Inflammatory macrophage (primary cell): ENCODE data around the gene CACNA2D2.

Experiments
- DNase-seq, 2 donors: peaks; one replicate each; pipeline ENCODE4 v3.0.0-alpha.2; 2020 to 2022

The CACNA2D2 gene

DNA sequence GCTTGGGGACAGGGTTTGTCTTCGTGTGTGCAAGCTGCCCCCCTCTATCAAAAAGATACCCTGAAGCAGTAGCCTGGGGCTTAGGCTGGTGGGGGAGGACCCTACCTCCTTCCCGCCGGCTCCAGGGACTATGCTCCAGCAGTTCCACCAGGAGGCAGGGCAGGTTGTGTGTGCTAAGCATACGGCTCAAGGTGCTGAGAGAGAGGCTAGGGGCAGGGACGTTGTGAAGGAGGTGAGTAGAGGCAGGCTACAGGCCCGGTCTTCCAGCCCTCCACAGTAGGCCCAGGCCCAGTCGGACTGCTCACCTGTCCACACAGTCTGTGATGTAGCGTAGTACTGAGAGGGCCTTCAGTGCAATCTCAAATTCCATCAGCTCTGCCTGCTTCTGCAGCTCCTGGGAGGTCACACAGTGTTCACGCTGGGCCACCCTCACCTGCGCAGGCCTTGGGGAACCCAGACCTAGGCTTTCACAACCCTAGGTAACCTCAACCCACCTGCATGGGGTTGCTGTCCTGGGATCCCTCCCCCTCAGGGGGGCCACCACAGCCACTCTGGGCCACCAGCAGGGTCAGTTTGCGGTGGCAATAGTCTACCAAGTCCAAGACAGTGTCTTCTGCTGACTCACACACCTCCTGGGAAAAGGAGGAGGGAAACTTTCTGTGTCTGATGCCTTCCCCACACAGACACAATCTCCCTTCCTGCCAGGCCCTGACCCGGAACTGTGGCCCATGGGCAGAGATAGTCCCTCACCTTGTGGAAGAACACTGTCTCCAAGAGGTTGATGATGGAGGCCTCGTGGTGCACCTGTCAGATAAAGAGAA is 160.4 kb downstream of the CACNA2D2 start:
- no peak for DNase-seq

DNA sequence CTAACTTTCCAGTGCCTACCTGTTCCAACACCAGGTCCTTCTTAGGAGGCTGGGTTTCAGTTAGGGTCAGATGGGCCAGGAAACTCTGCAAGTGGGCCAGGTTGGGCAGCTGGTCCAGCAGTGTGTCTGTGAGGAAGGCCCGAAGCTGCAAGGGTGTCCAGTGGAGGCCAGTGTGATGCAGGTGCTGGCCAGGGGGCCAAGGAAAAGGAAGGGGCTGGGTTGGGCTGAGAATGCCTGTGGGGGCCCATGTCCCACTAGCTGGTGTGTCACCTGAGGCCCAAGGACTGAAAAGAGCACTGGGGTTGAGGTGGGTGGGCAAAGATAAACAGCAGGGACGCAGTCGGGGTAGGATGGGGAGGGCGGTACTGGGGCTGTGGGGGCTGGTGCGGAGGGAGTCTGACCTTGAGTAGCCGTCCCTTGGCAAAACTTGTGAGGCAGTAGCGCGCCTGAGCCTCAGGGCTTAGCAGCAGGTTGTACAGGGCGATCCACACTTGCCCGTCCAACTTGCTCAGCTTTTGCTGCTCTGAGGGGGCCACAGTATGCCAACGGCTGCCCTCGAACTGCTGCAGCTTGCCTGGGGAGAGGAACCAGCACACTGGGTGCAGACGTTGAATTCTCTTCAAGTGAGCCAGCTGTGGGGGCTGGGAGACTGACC is 161.3 kb downstream of the CACNA2D2 start:
- no peak for DNase-seq

DNA sequence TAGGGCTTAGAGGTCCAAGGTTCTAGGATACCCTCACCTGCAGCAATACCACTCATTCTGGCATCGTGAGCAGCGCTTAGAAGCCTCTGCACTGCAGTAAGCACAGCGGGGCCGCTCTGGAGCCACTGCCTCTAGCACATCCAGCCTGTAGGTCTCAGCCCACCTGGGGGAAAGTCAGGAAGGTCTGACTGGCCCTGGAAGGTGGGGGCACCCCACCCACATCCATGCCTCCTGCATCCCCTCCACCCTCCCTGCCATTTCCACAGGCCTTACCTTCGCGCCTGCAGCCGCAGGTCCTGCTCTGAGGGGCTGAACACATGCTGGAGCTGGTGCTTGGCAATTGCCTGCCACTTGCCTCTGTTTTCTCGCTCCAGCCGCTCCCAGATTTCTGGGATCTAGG is 161.9 kb downstream of the CACNA2D2 start:
- no peak for DNase-seq

DNA sequence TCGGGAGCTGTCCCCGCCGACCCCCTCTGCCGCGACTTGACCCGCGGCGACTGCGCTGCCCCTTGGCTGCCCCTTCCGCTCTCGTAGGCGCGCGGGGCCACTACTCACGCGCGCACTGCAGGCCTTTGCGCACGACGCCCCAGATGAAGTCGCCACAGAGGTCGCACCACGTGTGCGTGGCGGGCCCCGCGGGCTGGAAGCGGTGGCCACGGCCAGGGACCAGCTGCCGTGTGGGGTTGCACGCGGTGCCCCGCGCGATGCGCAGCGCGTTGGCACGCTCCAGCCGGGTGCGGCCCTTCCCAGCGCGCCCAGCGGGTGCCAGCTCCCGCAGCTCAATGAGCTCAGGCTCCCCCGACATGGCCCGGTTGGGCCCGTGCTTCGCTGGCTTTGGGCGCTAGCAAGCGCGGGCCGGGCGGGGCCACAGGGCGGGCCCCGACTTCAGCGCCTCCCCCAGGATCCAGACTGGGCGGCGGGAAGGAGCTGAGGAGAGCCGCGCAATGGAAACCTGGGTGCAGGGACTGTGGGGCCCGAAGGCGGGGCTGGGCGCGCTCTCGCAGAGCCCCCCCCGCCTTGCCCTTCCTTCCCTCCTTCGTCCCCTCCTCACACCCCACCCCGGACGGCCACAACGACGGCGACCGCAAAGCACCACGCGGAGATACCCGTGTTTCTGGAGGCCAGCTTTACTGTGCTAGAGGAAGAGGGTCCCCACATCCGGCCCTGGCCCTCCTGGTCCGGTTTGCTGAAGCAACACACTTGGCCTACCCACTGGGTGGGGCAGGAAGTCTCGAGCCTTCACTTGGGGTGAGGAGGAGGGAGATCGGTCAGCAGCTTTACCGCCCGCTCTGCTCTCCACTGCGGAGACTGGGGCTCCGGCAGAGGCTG is 162.7 kb downstream of the CACNA2D2 start, which contains the start of gene RASSF1:
Gene RASSF1 (minus strand): TSS at position 389 of the 882 bp plus-strand sequence. CDS start 31 bp downstream, at position 358.
- peak; percentile 85 to 87 for DNase-seq

DNA sequence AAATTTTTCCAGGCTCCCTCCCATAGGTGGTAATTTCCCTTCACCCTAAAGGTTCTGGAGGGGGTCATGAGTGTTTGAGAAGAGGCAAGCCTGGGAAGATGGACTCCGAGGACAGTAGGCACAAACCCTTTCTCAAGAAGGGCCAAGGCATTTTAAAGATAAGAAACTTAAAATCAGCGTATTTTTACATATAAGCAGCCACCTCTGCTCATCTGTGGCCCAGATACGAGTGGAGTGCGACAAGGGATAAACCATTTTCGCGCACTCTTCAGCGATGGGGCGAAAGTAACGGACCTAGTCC is 163.3 kb downstream of the CACNA2D2 start:
- no peak for DNase-seq

DNA sequence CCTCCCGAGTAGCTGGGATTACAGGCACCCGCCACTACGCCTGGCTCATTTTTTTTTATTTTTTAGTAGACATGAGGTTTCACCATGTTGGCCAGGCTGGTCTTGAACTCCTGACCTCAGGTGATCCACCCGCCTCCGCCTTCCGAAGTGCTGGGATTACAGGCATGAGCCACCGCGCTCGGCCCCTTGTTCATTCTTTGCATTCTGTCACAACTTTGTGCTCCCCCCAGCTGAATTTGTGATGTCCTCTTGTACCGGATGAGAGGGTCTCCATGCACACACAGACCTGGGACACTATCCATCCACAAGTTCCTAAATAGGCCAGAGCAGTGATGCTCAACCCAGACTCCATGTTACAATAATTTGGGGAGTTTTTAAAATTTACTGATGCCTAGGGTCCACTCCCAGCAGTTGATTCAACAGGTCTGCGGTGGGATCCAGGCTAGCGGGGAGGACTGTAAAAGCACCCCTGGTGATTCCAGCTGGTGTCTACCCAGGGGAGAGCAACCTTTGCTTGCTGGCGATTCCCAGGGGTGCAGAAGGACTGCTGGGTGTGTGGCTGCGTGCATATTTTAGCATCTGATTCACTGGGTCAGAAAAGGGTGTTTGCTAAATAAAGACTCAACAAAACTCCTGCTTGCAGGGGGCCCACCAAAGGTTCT is 163.8 kb downstream of the CACNA2D2 start:
- no peak for DNase-seq

DNA sequence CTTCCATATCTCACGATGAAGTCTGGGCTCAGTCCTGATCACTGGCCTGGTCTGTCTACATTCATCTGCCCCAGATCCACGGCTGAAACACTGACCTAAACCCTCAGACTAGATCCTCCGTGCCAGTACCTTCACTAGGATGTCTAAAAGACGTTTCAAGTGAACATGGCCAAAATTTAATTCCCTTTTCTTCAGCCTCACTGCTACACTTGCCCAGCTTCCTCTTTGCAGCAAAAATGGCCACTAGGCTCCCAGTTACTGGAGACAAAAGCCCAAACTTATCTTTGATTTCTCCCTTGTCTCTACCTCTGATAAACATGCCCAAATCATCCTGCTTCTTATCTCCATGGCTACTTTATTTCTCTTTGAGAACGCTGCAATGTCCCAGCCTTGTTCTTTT is 164.5 kb downstream of the CACNA2D2 start:
- peak; percentile 56 to 64 for DNase-seq

DNA sequence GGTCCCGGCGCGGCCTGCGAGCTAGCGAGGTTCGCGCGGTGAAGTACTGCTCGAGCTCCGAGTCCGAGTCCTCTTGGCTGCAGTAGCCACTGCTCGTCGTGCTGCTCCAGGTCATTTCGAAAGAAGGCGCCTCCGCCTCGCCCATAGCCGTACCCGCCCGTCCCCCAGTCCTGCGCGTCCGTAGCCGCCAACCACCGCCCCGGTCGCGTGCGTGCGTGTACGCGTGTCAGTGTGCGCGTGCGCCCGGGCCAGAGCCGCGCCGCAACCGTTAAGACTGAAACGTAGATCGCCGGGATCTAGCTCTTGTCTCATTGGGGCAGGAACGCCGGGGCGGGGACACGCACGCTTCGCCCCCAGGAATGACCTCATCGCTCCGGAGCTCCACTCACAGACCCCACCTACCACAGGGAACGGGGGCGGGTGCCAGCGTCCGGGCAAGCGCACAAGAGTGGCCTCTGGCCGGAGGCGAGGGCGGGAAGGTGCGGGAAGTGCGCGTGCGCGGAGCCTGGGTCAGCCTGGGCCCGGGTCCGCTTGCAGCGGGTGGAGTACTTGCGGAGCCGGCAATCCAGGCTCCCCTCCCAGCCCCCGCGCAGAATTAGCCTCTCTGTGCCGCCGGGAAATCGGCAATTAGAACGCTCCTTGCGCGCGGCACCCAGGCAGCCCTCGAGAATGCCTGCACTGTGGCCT is 166.1 kb downstream of the CACNA2D2 start:
- peak; percentile 100 for DNase-seq

DNA sequence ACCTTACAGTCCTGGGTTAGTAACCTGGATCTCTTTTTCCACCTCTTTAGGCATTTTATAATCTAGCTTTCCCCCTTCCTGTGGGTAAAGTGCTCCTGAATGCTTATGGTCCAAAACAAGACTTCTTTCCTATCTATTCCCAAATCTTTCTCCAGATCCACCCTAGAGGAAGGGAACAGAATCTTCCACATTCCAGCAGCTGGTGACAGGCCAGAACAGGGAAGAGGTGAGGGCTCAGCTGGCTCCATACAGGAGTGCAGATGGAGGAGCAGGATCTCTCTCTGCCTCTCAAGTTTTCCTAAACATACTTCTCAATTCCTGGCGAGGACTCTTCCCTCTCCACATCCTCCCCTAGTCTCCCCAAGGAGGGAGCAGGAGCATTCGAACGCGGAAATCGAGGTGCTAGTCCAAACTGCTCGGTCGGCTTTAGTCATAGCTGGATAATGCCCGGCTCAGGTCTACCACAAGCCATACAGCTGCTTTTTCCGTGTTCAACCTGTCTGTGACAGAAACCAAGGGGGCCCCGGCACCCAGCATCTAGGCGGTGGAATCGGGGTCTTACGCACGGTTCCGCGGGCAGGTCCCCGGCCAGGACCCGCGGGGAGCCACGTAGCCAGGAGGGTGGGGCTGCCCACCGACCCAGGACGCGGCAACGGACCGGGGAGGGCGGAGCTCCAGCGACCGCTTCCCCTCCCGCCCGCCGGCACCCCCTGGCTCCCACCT is 166.8 kb downstream of the CACNA2D2 start:
- no peak for DNase-seq

DNA sequence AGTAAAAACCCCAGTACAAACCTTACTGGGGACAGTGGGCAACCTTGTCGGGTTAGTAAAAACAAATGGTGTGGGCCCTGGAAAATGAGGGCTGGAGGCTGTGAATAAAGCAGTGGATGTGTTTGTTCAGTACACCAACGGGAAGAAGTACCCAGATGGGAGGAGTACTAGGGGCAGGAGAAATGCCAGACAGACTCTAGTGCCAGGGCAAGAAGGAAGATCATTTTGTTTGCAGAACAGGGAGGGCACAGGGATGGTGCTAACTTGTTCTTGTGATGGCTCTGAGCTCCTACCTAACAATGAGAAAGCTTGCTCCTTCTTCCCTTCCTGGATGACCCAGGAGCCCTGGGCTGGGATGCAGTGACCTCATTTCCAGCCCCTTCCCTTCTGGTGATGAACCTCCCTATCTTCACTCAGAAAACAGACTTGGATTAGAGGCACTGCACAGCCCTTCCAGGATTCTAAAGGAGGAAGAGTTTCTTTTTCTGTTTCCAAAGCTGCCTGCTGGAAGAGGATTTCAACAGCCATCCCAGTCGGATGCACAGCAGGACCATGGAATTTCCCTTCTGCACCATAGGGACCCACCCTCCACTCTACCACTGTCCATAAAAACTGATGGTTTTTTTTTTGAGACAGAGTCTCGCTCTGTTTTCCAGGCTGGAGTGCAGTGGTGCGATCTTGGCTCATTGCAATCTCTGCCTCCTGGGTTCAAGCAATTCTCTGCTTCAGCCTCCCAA is 168.9 kb downstream of the CACNA2D2 start:
- no peak for DNase-seq

DNA sequence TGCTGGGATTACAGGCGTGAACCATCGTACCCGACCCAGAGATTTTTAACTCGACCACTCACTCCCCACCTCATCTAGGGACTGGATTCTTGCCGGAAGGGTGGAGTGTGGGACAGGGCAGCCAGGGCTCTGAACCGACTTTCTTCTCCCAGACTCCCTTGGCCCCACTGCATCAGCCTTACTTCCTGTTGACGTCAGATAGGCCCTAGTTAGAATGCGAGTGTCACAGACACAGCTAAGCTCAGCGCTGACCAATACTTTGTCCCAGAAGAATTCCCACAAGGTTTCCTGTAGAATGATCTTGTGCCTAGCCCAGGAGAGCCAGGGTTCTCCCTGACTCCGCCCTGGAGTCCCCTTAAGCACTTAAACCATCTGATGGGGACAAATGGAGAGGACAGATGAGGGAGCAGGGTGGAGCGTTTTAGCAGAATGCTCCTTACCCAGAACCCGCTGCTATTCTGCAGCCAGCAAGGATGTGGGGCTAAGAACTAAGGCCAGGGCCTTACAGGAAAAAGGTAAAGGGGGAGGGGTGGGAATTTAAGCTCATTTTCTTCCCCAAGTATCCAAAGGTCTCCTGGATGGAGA is 169.6 kb downstream of the CACNA2D2 start:
- no peak for DNase-seq

DNA sequence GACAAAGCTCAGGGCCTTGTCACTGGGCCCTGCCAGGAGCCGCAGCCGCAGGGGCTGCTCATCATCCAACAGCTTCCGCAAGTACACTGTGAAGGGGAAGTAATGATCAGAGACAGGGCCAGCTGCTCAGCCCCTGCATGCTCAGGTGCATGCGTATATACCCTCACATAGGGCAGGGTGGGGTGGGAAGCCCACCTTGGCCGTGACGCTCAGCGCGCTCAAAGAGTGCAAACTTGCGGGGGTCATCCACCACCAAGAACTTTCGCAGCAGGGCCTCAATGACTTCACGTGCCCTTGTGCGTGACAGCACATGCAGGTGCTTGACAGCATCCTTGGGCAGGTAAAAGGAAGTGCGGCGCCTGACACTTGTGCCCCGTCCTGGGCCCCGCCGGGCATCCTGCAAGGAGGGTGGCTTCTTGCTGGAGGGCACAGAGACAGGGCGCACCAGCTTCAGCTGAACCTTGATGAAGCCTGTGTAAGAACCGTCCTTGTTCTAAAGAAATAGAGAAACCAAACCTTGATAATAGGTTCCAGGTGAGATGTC is 172.0 kb downstream of the CACNA2D2 start:
- DNase-seq, result no peak

DNA sequence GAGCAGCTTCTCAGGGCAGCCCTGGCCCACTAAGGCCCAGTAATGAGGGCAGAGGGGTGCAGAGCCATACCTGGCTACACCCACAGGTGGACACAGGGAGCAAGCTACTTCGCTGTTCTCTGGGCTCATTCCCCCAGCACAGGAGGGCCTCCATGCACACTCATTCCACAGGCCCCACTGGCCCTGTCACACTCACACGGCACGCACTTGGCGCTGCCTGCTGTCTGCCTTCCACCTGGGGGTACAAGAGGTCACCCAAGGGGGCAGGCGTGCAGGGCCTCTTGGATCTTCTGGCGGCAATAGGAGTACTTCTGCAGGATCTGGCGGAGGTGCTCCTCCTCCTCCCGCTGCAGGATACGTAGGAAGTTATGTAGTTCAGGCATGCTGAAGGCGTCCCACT is 173.1 kb downstream of the CACNA2D2 start:
- no peak for DNase-seq

DNA sequence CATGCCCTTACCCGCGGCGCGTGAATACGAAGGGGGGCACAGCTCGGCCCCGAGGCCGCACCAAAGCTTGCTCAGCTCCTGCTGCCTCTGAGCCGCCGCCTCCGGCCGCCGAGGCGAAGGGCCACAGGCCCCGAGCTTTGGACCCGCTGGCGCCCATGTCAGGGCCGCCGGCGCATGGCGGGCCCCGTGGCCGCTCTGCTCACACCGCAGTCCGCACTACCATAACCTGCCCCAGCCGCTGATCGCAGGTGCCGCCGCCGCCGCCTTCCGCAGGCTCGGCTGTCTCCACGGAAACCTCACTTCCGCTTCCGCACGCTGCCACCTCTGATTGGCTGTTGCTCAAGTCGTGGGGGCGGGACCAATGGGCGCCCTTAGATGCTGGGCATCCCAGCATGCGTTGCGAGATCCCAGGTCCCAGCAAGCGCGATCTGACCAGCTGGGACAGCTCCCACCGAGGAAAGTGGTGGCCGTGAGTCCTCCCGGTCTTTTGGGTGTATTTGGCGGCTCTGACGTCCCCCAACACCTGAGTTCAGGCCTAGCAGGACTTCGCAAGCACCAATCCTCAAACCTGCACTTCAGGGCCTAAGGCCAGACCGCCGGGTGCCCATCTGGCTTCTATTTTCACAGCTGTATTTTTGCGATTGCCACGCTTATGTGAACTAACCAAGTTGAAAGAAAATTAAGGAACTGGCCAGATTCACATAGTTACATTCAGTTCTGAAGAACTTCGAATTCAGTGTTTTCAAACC is 175.3 kb downstream of the CACNA2D2 start, which contains the start of gene TUSC2:
Gene TUSC2 (minus strand): TSS at position 281 of the 749 bp plus-strand sequence. CDS start 124 bp downstream, at position 157.
- peak; percentile 97 to 98 for DNase-seq

DNA sequence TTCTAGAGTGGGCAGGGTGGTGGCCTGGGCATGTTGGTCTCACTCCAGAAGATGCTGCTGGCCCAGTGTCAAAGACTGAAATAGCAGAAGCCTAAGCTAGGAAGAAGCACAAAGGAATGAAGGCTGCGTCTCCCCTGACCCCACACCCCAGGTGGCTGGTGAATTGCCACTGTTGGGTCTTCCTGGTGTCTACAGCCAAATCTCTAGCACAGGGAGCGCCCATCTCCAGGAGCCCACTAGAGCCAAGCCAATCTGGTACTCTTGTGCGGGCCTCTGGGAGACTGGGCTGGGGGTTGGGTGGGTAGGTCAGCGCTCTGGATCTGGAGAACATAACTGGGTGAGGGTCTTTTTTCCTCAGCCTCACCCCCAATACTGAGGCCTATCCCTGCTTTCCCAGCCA is 176.3 kb downstream of the CACNA2D2 start:
- DNase-seq, result no peak

DNA sequence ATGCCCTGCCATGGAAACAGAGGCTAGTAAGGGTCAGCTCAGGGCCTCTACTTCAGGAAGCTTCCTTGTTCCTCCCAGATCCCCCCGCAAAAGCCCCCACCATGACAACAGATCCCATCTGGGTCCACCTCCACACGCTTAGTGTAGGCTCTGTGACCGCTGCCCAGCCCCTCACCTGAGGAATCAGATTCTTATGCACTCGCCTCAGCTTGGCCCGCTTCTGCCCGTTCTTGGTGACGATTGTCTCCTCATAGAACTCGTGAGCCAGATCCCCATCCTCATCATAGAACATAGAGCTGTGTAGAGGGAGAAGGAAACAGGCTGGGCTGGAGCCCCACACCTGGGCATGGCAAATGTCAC is 177.3 kb downstream of the CACNA2D2 start:
- DNase-seq, result no peak

DNA sequence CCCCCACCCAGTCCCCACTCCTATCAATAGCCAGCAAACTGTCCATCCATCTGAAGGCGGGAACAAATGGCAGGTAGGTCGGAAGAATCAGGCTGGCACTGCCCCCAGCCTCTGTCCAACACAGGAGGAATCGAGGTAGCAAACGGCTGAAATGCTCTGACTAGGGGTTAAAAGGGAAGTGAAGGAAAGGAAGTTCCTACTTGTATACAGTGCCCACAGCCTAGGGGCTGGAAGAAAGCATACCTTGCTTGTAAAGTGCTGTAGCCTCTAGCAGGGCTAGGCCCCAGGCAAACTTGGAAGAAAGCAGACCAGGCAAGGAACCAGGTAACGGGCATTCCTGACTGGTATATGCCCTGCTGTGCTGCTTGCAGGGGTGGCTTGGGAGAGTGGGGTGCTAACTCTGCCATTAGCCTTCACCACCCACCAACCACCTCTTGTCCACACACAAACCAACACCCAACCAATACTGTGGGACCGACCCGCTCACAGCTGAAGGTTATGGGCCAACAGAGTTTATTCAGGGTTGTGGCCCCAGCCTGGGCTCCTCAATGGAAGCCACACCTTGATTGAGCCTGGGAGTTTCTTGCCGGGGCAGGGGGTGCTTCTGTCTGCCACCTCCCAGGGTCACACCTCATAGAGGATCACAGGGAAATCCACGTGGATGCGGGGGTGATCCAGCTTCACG is 177.8 kb downstream of the CACNA2D2 start:
- no peak for DNase-seq

DNA sequence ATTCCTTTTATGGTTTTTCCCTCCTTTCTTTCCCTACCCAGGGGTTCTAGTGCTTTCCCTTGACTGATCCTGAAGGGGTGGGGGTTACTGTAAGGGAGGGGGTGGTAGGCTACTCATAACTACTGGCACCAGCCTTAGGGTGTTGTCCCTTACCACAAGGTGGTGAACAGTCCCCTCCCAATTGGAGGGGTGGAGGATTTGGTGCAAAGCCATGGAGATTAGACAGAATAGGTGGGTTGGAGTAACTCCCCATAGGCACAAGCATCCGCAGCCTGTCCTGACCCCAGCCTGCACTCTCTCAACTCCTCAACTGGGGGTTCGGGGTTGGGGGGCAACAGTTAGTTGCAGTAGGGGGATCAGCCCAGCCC is 178.3 kb downstream of the CACNA2D2 start:
- DNase-seq, result no peak
